ENCODE data around the gene OLFM2. TPM values are rescaled to one million over a fixed set of nuclear protein-coding genes. Genes with fewer than 3 reads are reported as not detected.

The OLFM2 gene
- total RNA-seq, 1 experiment from 2014 or later: 19.9 TPM

DNA sequence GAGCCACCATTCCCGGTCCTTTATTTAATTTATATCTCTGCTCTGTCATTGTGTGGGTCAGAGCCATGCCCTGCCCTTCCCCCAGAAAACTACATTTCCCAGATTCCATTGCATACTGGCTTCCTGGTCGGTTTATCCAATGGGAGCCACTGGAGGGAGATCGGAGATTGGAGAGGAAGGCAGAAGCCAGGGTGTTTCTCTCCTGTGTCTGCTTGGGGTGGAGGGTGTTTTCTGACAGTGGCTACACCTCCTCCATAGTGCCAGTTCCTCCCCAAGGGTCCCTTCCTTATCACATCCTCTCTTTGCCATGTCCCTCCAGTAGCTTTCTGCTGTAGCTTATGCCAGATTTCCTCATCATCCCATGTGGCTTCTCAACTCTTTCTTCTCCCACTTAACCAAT, 19.0 kb downstream of the OLFM2 start:
- peak; percentile 82 for ATAC-seq

More for the DNA sequence above, 19.0 kb downstream of the OLFM2 start:
- Histone ChIP-seq H3K4me3 (replicated peaks in 1 of 2; ENCODE audit: low read depth in 1 of 2, low read length in 2 of 2) (no peak overlapping the region), H2AFZ (ENCODE audit: low read depth, low read length, poor library complexity, severe bottlenecking) (no peak overlapping the region), H3K9ac (ENCODE audit: low read length) (no peak overlapping the region), H3K27ac (ENCODE audit: low read depth, low read length) (no peak overlapping the region), H3K4me2 (ENCODE audit: low read length) (peak overlapping the region; percentile 34; the same call in 1 of the 2 replicates), H3K9me2 (ENCODE audit: insufficient read depth) (no peaks in the 10 kb centered on the region), H3K4me1 (ENCODE audit: control insufficient read depth in 1 of 2, insufficient read depth in 2 of 2, low read length in 2 of 2) (peaks cover 8 to 20% of the 10 kb centered on the region in 2 experiments; a peak in 3 of 4 replicates), H3K27me3 (ENCODE audit: insufficient read depth, low read length) (no peaks in the 10 kb centered on the region), H3K79me2 (ENCODE audit: insufficient read depth, low read length) (no peaks in the 10 kb centered on the region), H3K9me3 (ENCODE audit: control insufficient read depth in 1 of 2, insufficient read depth in 1 of 2, low read depth in 1 of 2, low read length in 2 of 2) (no peaks in the 10 kb centered on the region), H4K20me1 (ENCODE audit: insufficient read depth) (no peaks in the 10 kb centered on the region), H3K36me3 (ENCODE audit: control insufficient read depth in 1 of 2, insufficient read depth in 2 of 2, low read length in 2 of 2) (no peaks in the 10 kb centered on the region)
- CTCF ChIA-PET: no interaction called here
- TF ChIP-seq YY1 (IDR thresholded peaks at IDR 0.05; ENCODE audit: extremely low read depth, insufficient replicate concordance, low read depth, low read length) (peak; percentile 17), ELF1 (IDR thresholded peaks at IDR 0.05; ENCODE audit: borderline replicate concordance, low read depth) (peak; percentile 95), SP1 (IDR thresholded peaks at IDR 0.05; ENCODE audit: low read depth) (peak; percentile 68), SIN3A (IDR thresholded peaks at IDR 0.05; ENCODE audit: low read depth) (no peak)
- TF ChIP-seq, protein P1, sequence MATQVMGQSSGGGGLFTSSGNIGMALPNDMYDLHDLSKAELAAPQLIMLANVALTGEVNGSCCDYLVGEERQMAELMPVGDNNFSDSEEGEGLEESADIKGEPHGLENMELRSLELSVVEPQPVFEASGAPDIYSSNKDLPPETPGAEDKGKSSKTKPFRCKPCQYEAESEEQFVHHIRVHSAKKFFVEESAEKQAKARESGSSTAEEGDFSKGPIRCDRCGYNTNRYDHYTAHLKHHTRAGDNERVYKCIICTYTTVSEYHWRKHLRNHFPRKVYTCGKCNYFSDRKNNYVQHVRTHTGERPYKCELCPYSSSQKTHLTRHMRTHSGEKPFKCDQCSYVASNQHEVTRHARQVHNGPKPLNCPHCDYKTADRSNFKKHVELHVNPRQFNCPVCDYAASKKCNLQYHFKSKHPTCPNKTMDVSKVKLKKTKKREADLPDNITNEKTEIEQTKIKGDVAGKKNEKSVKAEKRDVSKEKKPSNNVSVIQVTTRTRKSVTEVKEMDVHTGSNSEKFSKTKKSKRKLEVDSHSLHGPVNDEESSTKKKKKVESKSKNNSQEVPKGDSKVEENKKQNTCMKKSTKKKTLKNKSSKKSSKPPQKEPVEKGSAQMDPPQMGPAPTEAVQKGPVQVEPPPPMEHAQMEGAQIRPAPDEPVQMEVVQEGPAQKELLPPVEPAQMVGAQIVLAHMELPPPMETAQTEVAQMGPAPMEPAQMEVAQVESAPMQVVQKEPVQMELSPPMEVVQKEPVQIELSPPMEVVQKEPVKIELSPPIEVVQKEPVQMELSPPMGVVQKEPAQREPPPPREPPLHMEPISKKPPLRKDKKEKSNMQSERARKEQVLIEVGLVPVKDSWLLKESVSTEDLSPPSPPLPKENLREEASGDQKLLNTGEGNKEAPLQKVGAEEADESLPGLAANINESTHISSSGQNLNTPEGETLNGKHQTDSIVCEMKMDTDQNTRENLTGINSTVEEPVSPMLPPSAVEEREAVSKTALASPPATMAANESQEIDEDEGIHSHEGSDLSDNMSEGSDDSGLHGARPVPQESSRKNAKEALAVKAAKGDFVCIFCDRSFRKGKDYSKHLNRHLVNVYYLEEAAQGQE (IDR thresholded peaks at IDR 0.05; ENCODE audit: low read depth): no peak
- POLR2A ChIA-PET: no interaction called here
- no TSS peak for BruUV-seq (replicated peaks)
- intact Hi-C loops (cut with micrococcal nuclease): loop anchor here (10.0 kb wide), 2 partner anchors 293 to 333 kb away; partner anchors contain the start of genes ZNF121 and ZNF561
- peak; percentile 42 for DNase-seq (ENCODE audit: low read depth, low spot score)
- RAD21 ChIA-PET (ENCODE audit: low non-redundant PET in 1 of 2, low total read pairs in 2 of 2, uncharacterized antibody in 2 of 2, unreplicated experiment in 2 of 2): no interaction called here
